ENCODE results near the gene CCDC170.

GRCh38 chr6:151493804-151494234 lies at the start of gene CCDC170:
- TF ChIP-seq CTCF (IDR thresholded peaks at IDR 0.05; ENCODE audit: poor library complexity) (no peak), EZH2 (IDR thresholded peaks at IDR 0.05; ENCODE audit: borderline replicate concordance) (no peak)
